Left ventricle myocardium inferior (tissue), 1 donor: ENCODE measurements around the gene CTSE. TPM values are rescaled to one million over a fixed set of nuclear protein-coding genes. Genes with fewer than 3 reads are reported as not detected.

Experiments
- DNase-seq: peaks from one replicate; pipeline ENCODE4 v3.0.0-alpha.2; 2020
- H3K27ac ChIP-seq: fragments of 200-600 bp; replicated peaks from 2 replicates; pipeline ENCODE4 v1.8.0; 2021
- H3K27me3 ChIP-seq: fragments of 200-600 bp; 2 replicates; pipeline ENCODE4 v1.8.0; 2021; ENCODE audit warnings: low read depth
- H3K36me3 ChIP-seq: fragments of 200-600 bp; 2 replicates; pipeline ENCODE4 v1.8.0; 2021
- H3K4me1 ChIP-seq: fragments of 200-600 bp; 2 replicates; pipeline ENCODE4 v1.8.0; 2021
- H3K4me3 ChIP-seq: fragments of 200-600 bp; 2 replicates; pipeline ENCODE4 v1.8.0; 2021; ENCODE audit warnings: mild to moderate bottlenecking, moderate library complexity
- H3K9me3 ChIP-seq: fragments of 200-600 bp; replicated peaks from 2 replicates; pipeline ENCODE4 v1.8.0; 2021
- intact Hi-C: fragments of 100-400 bp; cut with micrococcal nuclease; formaldehyde crosslinking; loops from one replicate; pipeline ENCODE4 v1.11.0; 2022
- long read RNA-seq: library from polyadenylated mRNA; unstranded; transcript quantifications from one replicate; pipeline ENCODE4 v2.0.0, GENCODE V29; 2021
- total RNA-seq: library from RNA; stranded (reverse); fragmentation: NEBNext Ultra II Directional; extraction: Animal tissue kit (Norgen Biotek cat#: 25700); gene quantifications from one replicate; pipeline ENCODE4 v1.2.1, GENCODE V29; 2021
- TF ChIP-seq, protein P1 (sequence below): fragments of 200-600 bp; IDR thresholded peaks from 2 replicates; pipeline ENCODE4 v1.8.0; 2021; ENCODE audit warnings: antibody characterized with exemption, mild to moderate bottlenecking, borderline replicate concordance
- donor health status: DM: no; HTN: yes; CAD: no; lungs with severe emphysema.

The CTSE gene
- not detected for total RNA-seq
- long read RNA-seq = 0 reads

DNA sequence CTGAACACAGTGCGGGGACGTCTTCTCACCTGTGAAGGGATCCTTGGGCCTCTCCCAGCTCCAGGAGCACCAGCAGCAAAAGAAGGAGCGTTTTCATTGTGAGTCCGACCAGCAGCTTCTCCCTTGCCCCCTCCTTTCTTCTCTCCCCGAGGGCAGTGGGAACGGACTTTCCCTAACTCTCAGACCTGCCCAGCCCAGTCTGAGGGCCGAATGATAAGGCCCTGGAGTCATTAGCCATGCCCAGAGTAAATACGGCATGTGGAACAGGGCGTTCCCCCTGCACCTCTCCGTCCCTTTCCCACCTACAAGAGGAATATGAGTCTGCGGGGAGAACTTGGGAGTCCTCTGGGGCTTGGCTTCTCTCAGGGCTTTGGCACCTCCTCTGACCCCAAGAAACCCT lies at the start of gene CTSE:
Gene CTSE (minus strand): TSS at position 201 of the 400 bp plus-strand sequence. CDS start 104 bp downstream, at position 97.
- intact Hi-C loops = no loop called here
- H3K9me3 ChIP-seq = no peaks in the 10 kb centered on the region
- TF ChIP-seq, protein P1, sequence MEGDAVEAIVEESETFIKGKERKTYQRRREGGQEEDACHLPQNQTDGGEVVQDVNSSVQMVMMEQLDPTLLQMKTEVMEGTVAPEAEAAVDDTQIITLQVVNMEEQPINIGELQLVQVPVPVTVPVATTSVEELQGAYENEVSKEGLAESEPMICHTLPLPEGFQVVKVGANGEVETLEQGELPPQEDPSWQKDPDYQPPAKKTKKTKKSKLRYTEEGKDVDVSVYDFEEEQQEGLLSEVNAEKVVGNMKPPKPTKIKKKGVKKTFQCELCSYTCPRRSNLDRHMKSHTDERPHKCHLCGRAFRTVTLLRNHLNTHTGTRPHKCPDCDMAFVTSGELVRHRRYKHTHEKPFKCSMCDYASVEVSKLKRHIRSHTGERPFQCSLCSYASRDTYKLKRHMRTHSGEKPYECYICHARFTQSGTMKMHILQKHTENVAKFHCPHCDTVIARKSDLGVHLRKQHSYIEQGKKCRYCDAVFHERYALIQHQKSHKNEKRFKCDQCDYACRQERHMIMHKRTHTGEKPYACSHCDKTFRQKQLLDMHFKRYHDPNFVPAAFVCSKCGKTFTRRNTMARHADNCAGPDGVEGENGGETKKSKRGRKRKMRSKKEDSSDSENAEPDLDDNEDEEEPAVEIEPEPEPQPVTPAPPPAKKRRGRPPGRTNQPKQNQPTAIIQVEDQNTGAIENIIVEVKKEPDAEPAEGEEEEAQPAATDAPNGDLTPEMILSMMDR = no peak
- DNase-seq = no peak
- no peak within 1 kb of the TSS for H3K27ac ChIP-seq
- H3K4me3 ChIP-seq = no peak within 1 kb of the TSS
- H3K4me1 ChIP-seq = no peaks in the 10 kb centered on the region
- H3K36me3 ChIP-seq = no peaks in the 10 kb centered on the region
- H3K27me3 ChIP-seq = peaks cover 12% of the 10 kb centered on the region

DNA sequence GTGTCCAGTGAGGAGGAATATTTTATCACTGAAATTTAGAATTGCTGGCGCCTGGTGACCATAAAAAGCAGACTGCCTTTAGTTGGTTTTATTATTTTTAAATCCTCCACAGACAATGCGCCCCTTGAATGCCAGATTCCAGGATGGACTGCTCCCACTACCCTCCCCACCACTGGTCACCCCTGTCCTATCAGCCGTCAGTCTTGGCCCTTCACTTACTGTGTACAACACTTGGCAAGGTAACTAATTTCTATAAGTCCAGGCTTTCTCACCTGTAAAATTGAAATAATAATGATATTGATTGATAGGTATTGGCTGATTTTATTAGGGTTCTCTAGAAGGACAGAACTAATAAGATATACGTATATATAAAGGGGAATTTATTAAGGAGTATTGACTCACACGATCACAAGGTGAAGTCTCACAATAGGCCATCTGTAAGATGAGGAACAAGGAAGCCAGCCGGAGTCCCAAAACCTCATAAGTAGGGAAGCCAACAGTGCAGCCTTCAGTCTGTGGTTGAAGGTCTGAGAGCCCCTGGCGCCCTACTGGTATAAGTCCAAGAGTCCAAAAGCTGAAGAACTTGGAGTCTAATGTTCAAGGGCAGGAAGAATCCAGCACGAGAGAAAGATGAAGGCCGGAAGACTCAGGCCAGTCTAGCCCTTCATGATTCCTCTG lies 47.1 kb upstream of the CTSE start:
- Histone ChIP-seq H3K36me3 (no peaks in the 10 kb centered on the region), H3K27me3 (no peaks in the 10 kb centered on the region), H3K27ac (no peak overlapping the region), H3K9me3 (no peaks in the 10 kb centered on the region), H3K4me3 (no peak overlapping the region), H3K4me1 (peaks cover 20% of the 10 kb centered on the region)
- TF ChIP-seq, protein P1 = no peak
- no peak for DNase-seq
- intact Hi-C loops = no loop called here

DNA sequence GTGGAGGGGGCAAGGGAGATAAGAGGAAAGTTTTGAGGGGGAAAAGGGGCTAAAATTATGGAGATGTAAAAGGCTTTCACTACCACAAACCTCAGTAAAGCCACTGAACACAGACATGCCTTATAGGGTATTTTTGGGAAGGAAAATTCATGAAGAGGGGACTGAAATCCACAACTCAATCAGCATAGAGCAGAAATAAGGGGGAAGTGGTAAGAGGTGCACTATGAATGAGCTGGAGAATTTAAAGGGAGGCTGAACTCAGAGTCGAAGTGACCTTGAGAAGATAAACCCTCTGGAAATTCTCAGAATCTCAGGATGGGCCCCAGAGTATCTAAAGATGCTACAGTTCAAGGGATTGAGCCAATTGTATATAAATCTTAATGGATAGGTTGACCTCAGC lies 44.6 kb upstream of the CTSE start:
- Histone ChIP-seq H3K9me3 (no peaks in the 10 kb centered on the region), H3K27ac (no peak overlapping the region), H3K4me3 (no peak overlapping the region), H3K36me3 (no peaks in the 10 kb centered on the region), H3K27me3 (no peaks in the 10 kb centered on the region), H3K4me1 (peaks cover 20% of the 10 kb centered on the region)
- no peak for DNase-seq
- intact Hi-C loops = no loop called here
- TF ChIP-seq, protein P1 = no peak

DNA sequence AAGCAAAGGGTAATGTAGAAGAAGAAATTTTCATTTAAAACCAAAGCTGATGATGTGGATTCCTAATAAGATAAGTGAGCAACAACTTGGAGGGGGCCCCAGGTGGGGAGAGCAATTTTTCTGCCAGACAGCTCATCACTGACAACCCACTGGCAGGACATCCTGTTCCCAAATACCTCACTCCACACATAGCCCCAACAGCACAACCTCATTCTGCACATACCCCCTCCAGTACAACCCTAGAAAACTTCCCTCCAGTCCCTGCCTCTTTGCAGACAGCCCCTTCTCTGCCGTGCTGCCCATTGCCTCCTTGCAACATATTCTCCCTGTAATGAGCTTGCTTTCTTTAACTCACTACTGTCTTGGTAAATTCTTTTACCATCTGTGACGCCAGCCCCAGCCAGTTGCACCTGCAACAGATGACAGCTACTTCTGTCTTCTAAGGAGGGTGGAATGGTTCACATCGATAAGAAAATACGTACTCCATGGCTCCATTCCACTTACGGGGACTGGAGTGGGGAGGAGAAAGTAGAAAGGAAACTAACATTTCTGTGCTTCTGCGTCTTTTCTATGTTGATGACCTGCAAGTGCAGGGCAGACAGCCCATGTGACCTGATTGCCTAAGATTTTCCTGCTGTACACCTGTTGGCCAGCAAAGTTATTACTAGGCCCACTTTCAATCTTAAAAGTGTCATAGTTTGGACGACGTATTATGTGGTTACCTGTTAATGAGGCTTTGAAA lies 44.0 kb upstream of the CTSE start:
- Histone ChIP-seq H3K9me3 (no peaks in the 10 kb centered on the region), H3K4me3 (no peak overlapping the region), H3K27me3 (no peaks in the 10 kb centered on the region), H3K27ac (no peak overlapping the region), H3K36me3 (no peaks in the 10 kb centered on the region), H3K4me1 (peaks cover 20% of the 10 kb centered on the region)
- intact Hi-C loops = no loop called here
- no peak for DNase-seq
- TF ChIP-seq, protein P1 = no peak

DNA sequence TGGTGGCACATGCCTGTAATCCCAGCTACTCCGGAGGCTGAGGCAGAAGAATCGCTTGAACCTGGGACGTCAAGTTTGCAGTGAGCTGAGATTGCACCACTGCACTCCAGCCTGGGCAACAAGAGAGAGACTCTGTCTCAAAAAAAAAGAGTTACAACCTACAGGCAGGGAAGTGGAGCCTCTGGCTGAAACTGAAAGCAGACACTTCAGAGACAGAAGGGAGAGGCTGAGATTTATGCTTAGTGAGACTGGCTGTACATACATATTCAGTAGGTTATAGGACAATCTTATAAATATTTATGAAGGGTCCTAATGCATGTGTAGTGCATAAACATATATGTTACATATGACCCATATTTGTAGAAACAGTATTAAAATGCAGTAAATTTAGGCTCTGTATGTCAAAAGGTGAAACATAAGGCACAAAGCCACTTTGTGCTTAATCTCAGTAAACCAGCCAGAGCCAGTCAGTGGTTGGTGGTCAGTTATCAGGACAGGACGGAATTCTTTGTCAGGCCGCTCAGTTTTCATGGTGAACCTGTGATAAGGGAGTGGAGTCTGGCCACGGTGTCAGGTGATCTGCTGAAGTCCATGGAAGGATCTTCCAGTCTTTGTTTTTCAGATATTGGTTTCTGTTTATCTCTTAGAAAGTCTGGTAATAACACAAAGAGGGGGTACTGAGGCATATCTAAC lies 42.9 kb upstream of the CTSE start:
- Histone ChIP-seq H3K4me3 (no peak overlapping the region), H3K36me3 (no peaks in the 10 kb centered on the region), H3K27me3 (no peaks in the 10 kb centered on the region), H3K9me3 (no peaks in the 10 kb centered on the region), H3K4me1 (peaks cover 24% of the 10 kb centered on the region), H3K27ac (no peak overlapping the region)
- TF ChIP-seq, protein P1 = no peak
- DNase-seq = no peak
- intact Hi-C loops = no loop called here
